COLO668 (cell line): Measurements from ENCODE around the gene ETFA.

Experiments
- DNase-seq: peaks from one replicate; lab custom pipeline; 2025; ENCODE audit not compliant: unreplicated experiment; lab: John Stamatoyannopoulos, UW

Gene ETFA

GRCh38 chr15:76199106-76200082 lies 111.9 kb downstream of the ETFA start:
- no peak for DNase-seq

- no peak for DNase-seq
These were observed 112.7 kb downstream of the ETFA start for GRCh38 chr15:76198456-76199105.

GRCh38 chr15:76197703-76198455 lies 113.4 kb downstream of the ETFA start:
- DNase-seq = no peak

- no peak for DNase-seq
These were observed 114.7 kb downstream of the ETFA start for GRCh38 chr15:76196269-76197231.

GRCh38 chr15:76195506-76196268 lies 115.6 kb downstream of the ETFA start:
- DNase-seq = no peak

- DNase-seq = no peak
These were observed 117.3 kb downstream of the ETFA start for GRCh38 chr15:76193934-76194333.

GRCh38 chr15:76192715-76193114 lies 118.6 kb downstream of the ETFA start:
- DNase-seq = no peak

- DNase-seq = peak; percentile 83
These were observed 119.6 kb downstream of the ETFA start for GRCh38 chr15:76191539-76192244.

- peak; percentile 85 for DNase-seq
These were observed 120.3 kb downstream of the ETFA start for GRCh38 chr15:76190751-76191538.

- no peak for DNase-seq
These were observed 121.2 kb downstream of the ETFA start for GRCh38 chr15:76190070-76190564.

- DNase-seq = no peak
These were observed 122.2 kb downstream of the ETFA start for GRCh38 chr15:76189106-76189505.

- DNase-seq = no peak
These were observed 124.1 kb downstream of the ETFA start for GRCh38 chr15:76187163-76187562.

GRCh38 chr15:76185716-76186115 lies 125.6 kb downstream of the ETFA start:
- peak; percentile 22 for DNase-seq

GRCh38 chr15:76184650-76185035 lies 126.6 kb downstream of the ETFA start:
- no peak for DNase-seq

GRCh38 chr15:76183930-76184649 lies 127.2 kb downstream of the ETFA start:
- no peak for DNase-seq

- no peak for DNase-seq
These were observed 129.6 kb downstream of the ETFA start for GRCh38 chr15:76181705-76182107.

- no peak for DNase-seq
These were observed 130.9 kb downstream of the ETFA start for GRCh38 chr15:76180321-76180720.
